Measurements from ENCODE around the gene SPOCK1.

The SPOCK1 gene

DNA sequence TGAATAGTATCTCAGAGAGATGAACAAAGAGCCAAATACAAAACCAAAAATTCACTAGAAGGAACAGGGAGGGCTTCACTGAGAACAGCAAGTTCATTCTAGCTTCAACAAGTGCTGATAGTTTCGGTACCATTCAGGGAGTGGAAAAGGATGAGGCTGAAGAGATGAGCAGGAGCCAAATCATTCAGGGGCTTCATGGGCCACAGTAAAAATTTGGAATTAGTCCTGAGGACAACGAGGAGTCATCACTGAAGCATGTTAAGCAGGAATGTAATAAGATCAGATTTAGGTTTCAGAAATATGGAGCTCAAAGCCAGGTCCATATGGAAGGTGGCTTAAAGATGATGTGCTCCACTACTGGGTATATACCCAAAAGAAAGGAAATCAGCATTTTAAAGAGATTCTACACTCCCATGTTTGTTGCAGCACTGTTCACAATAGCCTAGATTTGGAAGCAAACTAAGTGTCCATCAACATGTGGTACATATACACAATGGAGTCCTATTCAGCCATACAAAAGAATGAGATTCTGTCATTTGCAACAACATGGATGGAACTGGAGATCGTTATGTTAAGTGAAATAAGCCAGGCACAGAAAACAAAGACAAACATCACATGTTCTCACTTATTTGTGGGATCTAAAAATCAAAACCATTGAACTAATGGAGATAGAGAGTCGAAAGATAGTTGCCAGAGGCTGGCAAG is 36.2 kb downstream of the SPOCK1 start:
- Histone ChIP-seq H3K9ac (ENCODE audit: low read depth, low read length) (no peak overlapping the region), H3K4me1 (ENCODE audit: control insufficient read depth, insufficient read depth, low read length) (peaks cover 22% of the 10 kb centered on the region), H3K27me3 (ENCODE audit: control insufficient read depth, insufficient read depth, low read length) (no peaks in the 10 kb centered on the region), H3K9me3 (replicated peaks; ENCODE audit: low read length) (no peaks in the 10 kb centered on the region), H3K4me3 (ENCODE audit: low read length) (no peak overlapping the region), H3K4me2 (ENCODE audit: low read length) (peak overlapping the region; percentile 11), H3K36me3 (ENCODE audit: insufficient read depth, low read length) (peaks cover 8% of the 10 kb centered on the region)

DNA sequence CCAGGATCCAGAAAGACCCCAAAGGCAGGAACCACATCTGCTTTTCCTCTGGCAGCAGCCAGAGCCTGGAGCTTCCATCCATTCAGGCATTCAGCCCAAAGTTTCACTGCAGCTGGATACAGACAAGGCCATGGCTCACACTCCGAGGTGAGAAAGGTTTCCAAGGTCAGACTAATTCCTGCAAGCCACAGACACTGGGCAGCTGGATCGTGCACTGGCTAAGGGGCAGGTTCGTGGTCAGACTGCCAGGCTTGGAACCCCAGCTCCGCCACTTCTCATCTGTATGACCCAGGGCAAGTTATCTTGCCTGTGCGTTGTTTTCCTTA is 36.9 kb downstream of the SPOCK1 start:
- Histone ChIP-seq H3K27me3 (ENCODE audit: control insufficient read depth, insufficient read depth, low read length) (no peaks in the 10 kb centered on the region), H3K9ac (ENCODE audit: low read depth, low read length) (no peak overlapping the region), H3K4me1 (ENCODE audit: control insufficient read depth, insufficient read depth, low read length) (peaks cover 21% of the 10 kb centered on the region)

DNA sequence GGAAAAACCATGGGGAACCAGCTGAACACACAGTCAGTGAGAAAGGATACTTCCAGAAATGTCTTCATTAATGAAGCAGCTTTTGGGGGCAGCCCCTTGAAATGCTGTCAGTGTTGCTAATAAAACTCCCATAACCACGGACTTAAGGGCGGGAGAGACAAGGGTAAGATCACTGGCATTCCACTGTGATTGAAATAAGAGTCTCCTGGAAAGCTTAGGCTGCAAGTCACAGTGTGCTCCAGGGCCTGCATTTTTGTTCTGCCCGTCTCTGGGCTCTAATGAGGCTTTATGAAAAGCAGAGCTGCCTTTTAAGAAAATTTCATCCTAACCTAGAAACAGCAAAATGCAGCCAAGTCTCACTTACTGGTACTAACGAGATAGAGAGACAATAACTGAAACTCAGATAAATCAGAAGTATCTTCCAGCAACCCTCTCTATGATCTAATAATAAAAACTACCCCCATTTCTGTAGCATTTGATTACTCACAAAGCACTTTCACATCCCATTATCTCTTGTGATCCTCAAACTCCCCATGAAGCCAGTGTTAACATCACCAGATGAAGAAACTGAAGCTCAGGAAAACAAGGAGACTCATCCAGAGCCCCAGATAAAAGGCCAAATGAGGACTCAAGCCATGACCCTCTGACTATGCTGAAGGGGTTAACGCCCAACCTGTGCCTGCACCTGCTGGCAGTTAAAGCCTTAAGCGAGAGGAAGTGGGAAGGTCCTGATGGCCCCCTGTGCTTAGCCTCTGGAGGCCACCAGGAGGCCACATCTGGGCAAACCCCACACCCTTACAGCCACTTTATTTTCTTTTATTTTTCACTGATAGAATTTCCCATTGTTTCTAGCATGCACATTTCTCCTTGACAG is 37.5 kb downstream of the SPOCK1 start:
- no peaks in the 10 kb centered on the region for H3K9me3 ChIP-seq (replicated peaks; ENCODE audit: low read length)
- peaks cover 8% of the 10 kb centered on the region for H3K36me3 ChIP-seq (ENCODE audit: insufficient read depth, low read length)
- H3K4me3 ChIP-seq (ENCODE audit: low read length), result no peak overlapping the region
- H3K4me2 ChIP-seq (ENCODE audit: low read length), result no peak overlapping the region
- no peaks in the 10 kb centered on the region for H3K27me3 ChIP-seq (ENCODE audit: control insufficient read depth, insufficient read depth, low read length)
- H3K9ac ChIP-seq (ENCODE audit: low read depth, low read length), result no peak overlapping the region
- H3K4me1 ChIP-seq (ENCODE audit: control insufficient read depth, insufficient read depth, low read length), result peaks cover 16% of the 10 kb centered on the region

More for the DNA sequence above, 36.9 kb downstream of the SPOCK1 start:
- no peak overlapping the region for H3K4me3 ChIP-seq (ENCODE audit: low read length)
- no peaks in the 10 kb centered on the region for H3K9me3 ChIP-seq (replicated peaks; ENCODE audit: low read length)
- peaks cover 8% of the 10 kb centered on the region for H3K36me3 ChIP-seq (ENCODE audit: insufficient read depth, low read length)
- no peak overlapping the region for H3K4me2 ChIP-seq (ENCODE audit: low read length)

DNA sequence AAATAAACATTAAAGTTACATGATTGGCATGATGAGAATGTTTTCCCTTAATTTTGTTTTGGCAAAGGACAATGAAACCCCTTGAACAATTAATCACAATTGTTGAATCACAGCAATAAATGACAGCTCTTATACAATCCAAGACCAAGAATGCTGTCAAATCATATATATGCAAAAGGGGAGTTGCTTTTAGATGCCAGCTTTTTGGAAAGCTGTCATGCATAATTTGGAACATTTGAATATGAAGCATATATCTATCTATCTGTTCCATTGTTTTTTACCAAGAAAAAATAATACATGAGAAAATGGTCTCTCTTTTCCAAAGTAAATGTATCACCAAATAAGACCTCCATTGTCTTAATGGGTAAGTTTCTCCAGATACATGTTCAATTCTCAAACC is 44.5 kb downstream of the SPOCK1 start:
- H3K4me2 ChIP-seq (ENCODE audit: low read length), result no peak overlapping the region
- H3K4me3 ChIP-seq (ENCODE audit: low read length), result no peak overlapping the region
- no peaks in the 10 kb centered on the region for H3K9me3 ChIP-seq (replicated peaks; ENCODE audit: low read length)
- no peaks in the 10 kb centered on the region for H3K27me3 ChIP-seq (ENCODE audit: control insufficient read depth, insufficient read depth, low read length)
- peaks cover 8% of the 10 kb centered on the region for H3K36me3 ChIP-seq (ENCODE audit: insufficient read depth, low read length)
- H3K4me1 ChIP-seq (ENCODE audit: control insufficient read depth, insufficient read depth, low read length), result no peaks in the 10 kb centered on the region
- H3K9ac ChIP-seq (ENCODE audit: low read depth, low read length), result no peak overlapping the region

DNA sequence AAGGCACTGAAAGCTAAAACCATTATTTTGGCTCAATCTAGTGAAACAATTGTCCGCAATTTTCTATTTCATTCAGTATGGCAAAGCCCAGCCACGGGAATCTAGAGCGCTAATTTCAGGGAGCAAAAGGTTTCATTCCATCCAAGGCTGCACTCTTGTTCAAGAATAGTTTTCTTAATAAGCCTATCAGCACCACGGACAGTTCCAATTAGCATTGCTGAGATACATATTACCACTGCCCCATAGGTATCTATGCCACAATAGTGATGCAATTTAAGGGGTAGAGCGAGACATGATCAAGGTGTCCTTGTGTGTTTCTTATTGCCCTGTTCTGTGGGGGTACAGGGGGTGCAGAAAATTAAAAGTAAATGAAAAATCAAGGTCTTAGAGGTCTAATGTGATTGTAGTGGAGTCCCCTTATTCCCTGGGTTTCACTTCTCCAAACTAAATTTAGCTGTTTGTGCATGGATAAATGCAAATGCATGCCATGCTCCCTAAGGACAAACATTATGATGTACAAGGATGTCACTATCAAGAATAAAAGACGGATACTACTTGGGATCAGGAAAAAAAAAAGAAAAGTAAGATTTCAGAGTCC is 45.5 kb downstream of the SPOCK1 start:
- H3K9me3 ChIP-seq (replicated peaks; ENCODE audit: low read length), result no peaks in the 10 kb centered on the region

DNA sequence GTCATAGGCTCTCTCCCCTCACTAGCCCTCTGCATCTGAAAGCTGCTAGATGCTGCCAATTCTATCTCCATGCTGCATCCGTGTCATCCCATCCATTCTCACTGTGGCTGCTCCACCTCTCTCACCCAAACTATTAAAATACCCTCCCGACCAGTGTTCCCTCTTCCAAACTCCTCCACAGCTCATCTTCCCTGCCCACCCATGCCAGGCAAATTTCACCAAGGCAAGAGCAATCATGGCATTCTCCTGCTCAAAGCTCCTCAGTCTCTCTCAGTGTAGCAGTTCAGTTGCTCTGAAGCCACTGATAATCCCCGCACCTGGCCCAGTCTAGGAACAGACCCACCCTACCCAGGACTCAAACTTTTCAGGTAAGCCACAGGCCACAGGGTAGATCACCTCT is 48.4 kb downstream of the SPOCK1 start:
- H3K4me3 ChIP-seq (ENCODE audit: low read length), result no peak overlapping the region
- no peaks in the 10 kb centered on the region for H3K4me1 ChIP-seq (ENCODE audit: control insufficient read depth, insufficient read depth, low read length)
- H3K36me3 ChIP-seq (ENCODE audit: insufficient read depth, low read length), result no peaks in the 10 kb centered on the region
- no peaks in the 10 kb centered on the region for H3K27me3 ChIP-seq (ENCODE audit: control insufficient read depth, insufficient read depth, low read length)
- H3K9ac ChIP-seq (ENCODE audit: low read depth, low read length), result no peak overlapping the region
- H3K4me2 ChIP-seq (ENCODE audit: low read length), result no peak overlapping the region
- H3K9me3 ChIP-seq (replicated peaks; ENCODE audit: low read length), result no peaks in the 10 kb centered on the region

More for the DNA sequence above, 45.5 kb downstream of the SPOCK1 start:
- H3K9ac ChIP-seq (ENCODE audit: low read depth, low read length), result no peak overlapping the region
- no peaks in the 10 kb centered on the region for H3K36me3 ChIP-seq (ENCODE audit: insufficient read depth, low read length)
- H3K4me2 ChIP-seq (ENCODE audit: low read length), result no peak overlapping the region
- H3K27me3 ChIP-seq (ENCODE audit: control insufficient read depth, insufficient read depth, low read length), result no peaks in the 10 kb centered on the region
- H3K4me1 ChIP-seq (ENCODE audit: control insufficient read depth, insufficient read depth, low read length), result no peaks in the 10 kb centered on the region
- no peak overlapping the region for H3K4me3 ChIP-seq (ENCODE audit: low read length)

DNA sequence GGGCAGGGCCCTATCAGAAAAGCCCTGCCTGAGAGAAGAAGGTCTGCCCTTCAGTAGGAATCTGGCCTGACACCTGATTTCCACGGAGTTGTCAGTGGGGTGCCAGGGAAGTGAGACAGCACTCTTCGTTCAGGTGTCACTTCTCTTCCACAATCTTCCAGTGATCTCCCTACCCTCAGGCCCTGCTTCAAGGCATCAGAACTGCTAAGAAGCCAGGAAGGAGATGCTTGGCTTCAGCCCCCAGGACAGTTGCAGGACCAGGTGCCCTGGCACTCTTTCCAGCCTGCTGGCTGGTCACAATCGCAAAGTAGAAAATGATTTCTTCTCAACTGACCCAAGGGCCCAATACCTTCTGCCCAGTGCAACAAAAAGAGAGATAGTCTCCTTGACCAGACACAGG is 50.3 kb downstream of the SPOCK1 start:
- Histone ChIP-seq H3K9ac (ENCODE audit: low read depth, low read length) (no peak overlapping the region), H3K4me1 (ENCODE audit: control insufficient read depth, insufficient read depth, low read length) (no peaks in the 10 kb centered on the region), H3K9me3 (replicated peaks; ENCODE audit: low read length) (no peaks in the 10 kb centered on the region), H3K4me3 (ENCODE audit: low read length) (no peak overlapping the region), H3K4me2 (ENCODE audit: low read length) (no peak overlapping the region), H3K27me3 (ENCODE audit: control insufficient read depth, insufficient read depth, low read length) (no peaks in the 10 kb centered on the region), H3K36me3 (ENCODE audit: insufficient read depth, low read length) (no peaks in the 10 kb centered on the region)

DNA sequence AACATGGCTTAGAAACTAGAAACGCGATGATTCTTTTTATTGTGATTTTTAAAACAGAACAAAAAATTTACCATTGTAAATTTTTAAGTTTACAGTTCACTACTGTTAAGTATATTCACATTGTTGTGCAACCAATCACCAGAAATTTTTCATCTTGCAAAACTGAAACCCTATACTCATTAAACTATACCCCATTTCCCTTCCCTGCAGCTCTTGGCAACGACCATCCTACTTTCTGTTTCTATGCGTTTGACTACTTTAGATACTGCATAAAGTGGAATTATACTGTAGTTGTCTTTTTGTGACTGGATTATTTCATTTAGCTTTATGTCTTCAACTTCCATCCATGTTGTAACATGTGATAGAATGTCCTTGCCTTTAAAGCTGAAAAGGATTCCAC is 52.5 kb downstream of the SPOCK1 start:
- Histone ChIP-seq H3K36me3 (ENCODE audit: insufficient read depth, low read length) (no peaks in the 10 kb centered on the region), H3K4me3 (ENCODE audit: low read length) (no peak overlapping the region), H3K4me2 (ENCODE audit: low read length) (no peak overlapping the region), H3K27me3 (ENCODE audit: control insufficient read depth, insufficient read depth, low read length) (no peaks in the 10 kb centered on the region), H3K9ac (ENCODE audit: low read depth, low read length) (no peak overlapping the region), H3K4me1 (ENCODE audit: control insufficient read depth, insufficient read depth, low read length) (no peaks in the 10 kb centered on the region), H3K9me3 (replicated peaks; ENCODE audit: low read length) (no peaks in the 10 kb centered on the region)

DNA sequence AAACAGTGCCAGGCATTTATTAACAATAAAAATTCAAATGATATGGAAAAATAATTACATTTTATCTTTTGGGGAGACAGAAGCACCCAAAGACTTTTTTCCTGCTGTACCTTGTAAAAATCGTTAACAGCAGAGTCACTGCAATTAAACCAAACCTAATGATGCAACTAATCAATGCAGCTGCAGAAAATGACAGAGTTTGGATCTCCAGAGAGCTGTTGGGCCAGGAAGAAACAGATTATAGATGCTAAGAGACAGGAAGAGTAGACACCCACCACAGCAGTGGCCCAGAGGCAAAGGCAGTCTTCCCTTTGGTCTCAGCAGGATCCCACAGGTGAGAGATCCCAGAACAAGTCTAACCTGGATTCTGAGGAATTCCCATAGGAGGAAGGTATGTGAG is 53.0 kb downstream of the SPOCK1 start:
- H3K27me3 ChIP-seq (ENCODE audit: control insufficient read depth, insufficient read depth, low read length), result no peaks in the 10 kb centered on the region
- H3K9me3 ChIP-seq (replicated peaks; ENCODE audit: low read length), result no peaks in the 10 kb centered on the region
- H3K4me2 ChIP-seq (ENCODE audit: low read length), result no peak overlapping the region
- H3K36me3 ChIP-seq (ENCODE audit: insufficient read depth, low read length), result no peaks in the 10 kb centered on the region
- no peaks in the 10 kb centered on the region for H3K4me1 ChIP-seq (ENCODE audit: control insufficient read depth, insufficient read depth, low read length)
- no peak overlapping the region for H3K4me3 ChIP-seq (ENCODE audit: low read length)
- no peak overlapping the region for H3K9ac ChIP-seq (ENCODE audit: low read depth, low read length)

DNA sequence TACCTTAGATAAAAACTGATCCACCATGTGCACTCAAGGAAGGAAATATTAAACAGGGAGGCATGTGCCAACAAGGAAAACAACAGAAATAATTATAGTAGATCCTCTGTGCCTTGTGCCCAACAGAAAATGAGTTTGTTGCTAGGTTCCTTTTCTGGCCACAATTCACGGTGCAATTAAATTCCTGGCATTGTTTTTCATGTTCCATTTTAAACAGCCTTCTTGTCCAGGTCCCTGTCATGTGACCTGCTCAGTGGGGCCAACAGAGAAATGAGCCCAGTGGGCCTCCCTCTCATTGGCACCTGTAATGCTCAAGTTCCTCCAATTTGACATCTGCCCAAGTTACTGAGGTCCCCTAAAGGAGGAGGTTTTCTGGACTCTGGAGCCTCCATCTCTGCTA is 56.5 kb downstream of the SPOCK1 start:
- no peaks in the 10 kb centered on the region for H3K27me3 ChIP-seq (ENCODE audit: control insufficient read depth, insufficient read depth, low read length)
- H3K9ac ChIP-seq (ENCODE audit: low read depth, low read length), result no peak overlapping the region
- H3K36me3 ChIP-seq (ENCODE audit: insufficient read depth, low read length), result no peaks in the 10 kb centered on the region
- no peak overlapping the region for H3K4me2 ChIP-seq (ENCODE audit: low read length)
- H3K4me3 ChIP-seq (ENCODE audit: low read length), result no peak overlapping the region
- no peaks in the 10 kb centered on the region for H3K9me3 ChIP-seq (replicated peaks; ENCODE audit: low read length)
- peaks cover 3% of the 10 kb centered on the region for H3K4me1 ChIP-seq (ENCODE audit: control insufficient read depth, insufficient read depth, low read length)

DNA sequence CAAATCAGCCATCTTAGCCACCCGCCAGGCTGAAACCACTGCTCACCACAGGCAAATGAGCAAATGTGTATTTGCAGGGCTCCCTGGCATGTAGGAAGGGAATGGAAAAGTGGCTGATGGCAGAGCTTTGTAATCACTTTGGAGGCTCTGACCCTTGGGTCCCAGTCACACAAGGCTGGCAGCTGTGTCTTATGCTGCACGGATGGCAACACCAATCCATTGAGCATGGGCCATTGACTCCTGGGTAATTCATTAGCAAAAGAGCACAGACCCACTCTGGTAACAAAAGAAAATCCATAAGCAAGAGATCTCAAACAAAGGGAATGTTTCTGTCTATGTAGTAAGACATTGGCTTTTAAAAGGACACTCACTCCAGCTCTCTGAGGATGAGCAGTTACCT is 57.6 kb downstream of the SPOCK1 start:
- H3K4me3 ChIP-seq (ENCODE audit: low read length), result no peak overlapping the region
- H3K27me3 ChIP-seq (ENCODE audit: control insufficient read depth, insufficient read depth, low read length), result no peaks in the 10 kb centered on the region
- H3K4me2 ChIP-seq (ENCODE audit: low read length), result no peak overlapping the region
- H3K36me3 ChIP-seq (ENCODE audit: insufficient read depth, low read length), result no peaks in the 10 kb centered on the region
- H3K4me1 ChIP-seq (ENCODE audit: control insufficient read depth, insufficient read depth, low read length), result peaks cover 3% of the 10 kb centered on the region
- H3K9ac ChIP-seq (ENCODE audit: low read depth, low read length), result no peak overlapping the region
- H3K9me3 ChIP-seq (replicated peaks; ENCODE audit: low read length), result no peaks in the 10 kb centered on the region
